Measurements from ENCODE around the gene TWNK. TPM values are rescaled to one million over a fixed set of nuclear protein-coding genes. Genes with fewer than 3 reads are reported as not detected.

Gene TWNK
- total and polyA plus RNA-seq, 5 experiments from 2014 or later: 5.3 to 18.2 (median 17.0) TPM

DNA sequence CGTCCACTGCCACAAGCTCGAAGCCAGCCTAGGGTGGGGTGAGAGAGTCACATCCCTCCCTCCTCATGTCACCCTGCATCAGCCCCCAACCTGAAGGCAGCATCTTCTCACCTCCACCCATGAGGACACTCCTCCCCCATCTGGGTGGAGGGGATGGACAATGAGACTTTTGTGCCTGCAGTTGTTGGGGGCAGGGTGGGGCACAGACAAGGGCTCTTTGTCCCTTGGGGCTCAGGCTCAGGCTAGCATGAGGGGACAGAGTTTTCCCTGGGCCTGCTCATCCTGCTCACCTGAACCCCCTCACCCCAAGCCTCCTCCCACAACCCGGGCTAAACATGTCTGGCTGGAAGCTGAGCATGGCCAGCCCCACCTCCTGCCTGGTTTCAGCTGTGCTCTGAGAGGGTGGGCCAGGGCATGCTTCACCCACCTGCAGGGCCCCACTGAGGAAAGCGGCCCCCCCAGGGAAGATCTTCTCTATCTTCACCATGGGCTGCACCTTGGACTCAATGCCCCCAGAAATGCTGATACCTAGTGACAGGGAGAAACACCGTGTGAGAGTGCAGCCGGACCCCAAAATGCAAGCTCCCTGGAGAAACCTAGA, 21.6 kb downstream of the TWNK start:
- no peak for ATAC-seq
- Mint-ChIP-seq H3K27ac (peak overlapping the region in 1 of 10 donors; percentile 40), H3K4me3 (no peak overlapping the region), H3K4me1 (peaks cover 7 to 11% (median 10%) of the 10 kb centered on the region in 4 donors), H3K9me3 (no peaks in the 10 kb centered on the region), H3K36me3 (peaks cover 0 to 7% (median 0%) of the 10 kb centered on the region in 3 donors), H3K27me3 (peaks cover 0 to 11% (median 3%) of the 10 kb centered on the region in 5 donors)
- POLR2A ChIA-PET: no interaction called here
- DNase-seq: no peak

DNA sequence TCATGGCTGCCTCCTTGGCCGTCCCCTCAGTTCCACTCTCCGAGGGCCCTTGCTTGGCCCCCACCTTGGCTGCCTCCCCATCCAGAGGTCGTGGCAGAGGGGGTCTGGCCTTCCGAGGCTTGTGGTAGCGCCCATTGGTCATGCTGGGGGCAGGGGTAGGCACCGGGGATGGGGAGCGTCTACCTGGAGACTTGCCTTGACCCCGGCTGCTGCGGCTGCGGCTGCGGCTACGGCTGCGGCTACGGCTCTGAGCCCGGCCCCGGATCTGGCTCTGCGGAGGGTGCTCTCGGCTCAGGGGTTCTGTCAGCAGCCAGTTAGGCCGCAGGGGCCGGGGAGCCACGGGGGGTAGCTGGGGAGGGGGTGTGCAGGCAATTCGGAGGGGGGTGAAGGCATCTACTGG, 23.0 kb downstream of the TWNK start:
- Mint-ChIP-seq H3K4me1 (peaks cover 12 to 19% (median 15%) of the 10 kb centered on the region in 4 donors), H3K27ac (no peak overlapping the region), H3K36me3 (peaks cover 0 to 3% (median 0%) of the 10 kb centered on the region in 3 donors), H3K4me3 (no peak overlapping the region), H3K9me3 (no peaks in the 10 kb centered on the region), H3K27me3 (peaks cover 0 to 25% (median 13%) of the 10 kb centered on the region in 5 donors)
- POLR2A ChIA-PET: no interaction called here
- ATAC-seq (no peak), DNase-seq (no peak)

GRCh38 chr10:101011517-101012423, 24.4 kb downstream of the TWNK start:
- Mint-ChIP-seq H3K9me3 (no peaks in the 10 kb centered on the region), H3K4me3 (no peak overlapping the region)
- POLR2A ChIA-PET: interaction anchor here (0.8 to 1.5 kb wide), 3 partner anchors 12 to 25 kb away, joined by 3 to 4 read pairs (median 4); partner anchors contain the start of genes LZTS2, MRPL43 and TWNK

GRCh38 chr10:101012525-101013364, 25.4 kb downstream of the TWNK start:
- POLR2A ChIA-PET: interaction anchor here (1.5 kb wide), 1 partner anchor 13 kb away, joined by 4 read pairs; the partner anchor contains the start of gene LZTS2
- DNase-seq (peak; percentile 52 to 88 (median 68)), ATAC-seq (peak; percentile 92 to 93)
- Mint-ChIP-seq H3K27me3 (peaks cover 4 to 49% (median 31%) of the 10 kb centered on the region in 5 donors), H3K27ac (peak overlapping the region in 3 of 10 donors; percentile 9 to 61 (median 29)), H3K9me3 (no peaks in the 10 kb centered on the region), H3K36me3 (no peaks in the 10 kb centered on the region), H3K4me3 (no peak overlapping the region), H3K4me1 (peaks cover 12 to 19% (median 16%) of the 10 kb centered on the region in 4 donors)

More at GRCh38 chr10:101011517-101012423, 24.4 kb downstream of the TWNK start:
- DNase-seq (no peak), ATAC-seq (no peak)
- peaks cover 12 to 19% (median 16%) of the 10 kb centered on the region in 4 donors for H3K4me1 Mint-ChIP-seq
- no peaks in the 10 kb centered on the region for H3K36me3 Mint-ChIP-seq
- H3K27me3 Mint-ChIP-seq: peaks cover 0 to 39% (median 25%) of the 10 kb centered on the region in 5 donors
- no peak overlapping the region for H3K27ac Mint-ChIP-seq

DNA sequence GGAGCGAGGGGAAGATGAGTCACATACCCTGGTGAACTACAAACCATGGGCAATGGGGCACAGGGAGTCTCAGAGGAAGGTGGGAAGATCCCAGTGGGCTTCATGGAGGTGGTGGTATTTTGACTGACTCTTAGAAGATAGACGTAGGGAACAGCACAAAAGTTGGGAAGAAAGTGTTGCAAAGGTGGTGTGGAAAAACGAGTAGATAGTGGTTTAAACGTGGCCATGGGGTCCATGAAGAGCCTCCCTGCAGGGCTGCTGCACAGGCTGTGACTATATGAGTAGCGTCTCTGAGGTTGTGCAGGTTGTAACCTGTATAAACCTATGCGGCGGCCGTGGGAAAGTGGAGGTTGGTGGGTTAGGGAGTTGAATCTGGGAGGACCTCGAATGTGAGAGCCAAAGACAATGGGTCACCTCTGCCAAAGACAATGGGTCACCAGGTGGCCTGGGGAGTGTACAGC, 26.1 kb downstream of the TWNK start:
- H3K36me3 Mint-ChIP-seq: no peaks in the 10 kb centered on the region
- H3K9me3 Mint-ChIP-seq: no peaks in the 10 kb centered on the region
- no peak for ATAC-seq
- H3K4me1 Mint-ChIP-seq: peaks cover 13 to 22% (median 17%) of the 10 kb centered on the region in 4 donors
- DNase-seq: no peak
- H3K27me3 Mint-ChIP-seq: peaks cover 4 to 55% (median 33%) of the 10 kb centered on the region in 5 donors
- peak overlapping the region in 3 of 10 donors; percentile 9 to 61 (median 29) for H3K27ac Mint-ChIP-seq
- POLR2A ChIA-PET: interaction anchor here (0.7 to 4.7 kb wide), 4 partner anchors 14 to 1411 kb away, joined by 3 to 36 read pairs (median 4); partner anchors contain the start of gene LZTS2
- no peak overlapping the region for H3K4me3 Mint-ChIP-seq

GRCh38 chr10:101014230-101014884, 27.0 kb downstream of the TWNK start:
- POLR2A ChIA-PET: interaction anchor here (0.7 to 4.7 kb wide), 6 partner anchors 11 to 1410 kb away, joined by 3 to 36 read pairs (median 4); partner anchors contain the start of genes LZTS2, PDZD7 and SFXN3
- H3K4me3 Mint-ChIP-seq: no peak overlapping the region
- H3K9me3 Mint-ChIP-seq: no peaks in the 10 kb centered on the region
- peaks cover 4 to 65% (median 37%) of the 10 kb centered on the region in 5 donors for H3K27me3 Mint-ChIP-seq
- peak; percentile 47 to 59 for ATAC-seq
- no peaks in the 10 kb centered on the region for H3K36me3 Mint-ChIP-seq
- peak; percentile 54 to 86 (median 74) for DNase-seq
- H3K27ac Mint-ChIP-seq: peak overlapping the region in 3 of 10 donors; percentile 27 to 82 (median 51)
- peaks cover 15 to 24% (median 18%) of the 10 kb centered on the region in 4 donors for H3K4me1 Mint-ChIP-seq

DNA sequence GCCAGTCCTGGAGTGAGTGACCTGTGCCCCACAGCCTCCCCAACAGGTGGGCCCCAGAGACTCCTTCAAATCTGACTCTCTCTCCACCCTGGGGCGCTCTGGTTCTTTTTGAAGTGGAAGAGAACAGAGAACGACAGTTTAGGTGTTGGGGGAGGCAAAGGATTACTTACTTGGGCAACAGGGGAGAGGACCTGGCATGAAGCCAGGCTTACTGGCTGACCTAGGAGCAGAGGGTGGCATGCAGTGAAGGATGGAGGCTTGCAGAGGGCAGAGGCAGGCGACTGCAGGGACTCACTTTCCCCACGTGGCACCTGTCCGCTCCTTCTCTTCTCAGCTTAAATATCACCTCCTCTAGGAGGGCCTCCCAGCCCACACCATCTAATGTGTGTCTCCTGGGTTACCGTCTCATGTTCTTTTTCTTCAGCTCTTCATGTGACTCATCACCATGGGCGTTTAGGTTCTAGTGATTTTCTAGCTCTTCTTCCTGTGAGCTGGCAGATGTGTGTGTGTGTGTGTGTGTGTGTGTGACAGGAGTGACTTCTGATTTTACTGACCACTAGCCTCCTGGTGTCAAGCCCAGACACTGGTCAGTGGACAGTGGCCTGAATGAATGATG, 27.7 kb downstream of the TWNK start:
- POLR2A ChIA-PET: interaction anchor here (0.7 to 4.7 kb wide), 3 partner anchors 12 to 17 kb away, joined by 3 to 36 read pairs (median 4); partner anchors contain the start of genes LZTS2, PDZD7 and SFXN3

GRCh38 chr10:101015582-101015973, 28.2 kb downstream of the TWNK start:
- Mint-ChIP-seq H3K4me3 (no peak overlapping the region), H3K9me3 (no peaks in the 10 kb centered on the region), H3K27me3 (peaks cover 5 to 75% (median 44%) of the 10 kb centered on the region in 5 donors), H3K27ac (no peak overlapping the region), H3K36me3 (no peaks in the 10 kb centered on the region), H3K4me1 (peaks cover 15 to 24% (median 20%) of the 10 kb centered on the region in 4 donors)
- ATAC-seq: no peak
- POLR2A ChIA-PET: interaction anchor here (1.3 to 4.7 kb wide), 2 partner anchors 10 to 17 kb away, joined by 4 to 36 read pairs; partner anchors contain the start of gene LZTS2
- DNase-seq: no peak

More for the DNA sequence above, 27.7 kb downstream of the TWNK start:
- Mint-ChIP-seq H3K4me1 (peaks cover 15 to 24% (median 20%) of the 10 kb centered on the region in 4 donors), H3K36me3 (no peaks in the 10 kb centered on the region), H3K4me3 (no peak overlapping the region), H3K9me3 (no peaks in the 10 kb centered on the region), H3K27ac (no peak overlapping the region), H3K27me3 (peaks cover 5 to 71% (median 40%) of the 10 kb centered on the region in 5 donors)
- DNase-seq: no peak
- no peak for ATAC-seq

GRCh38 chr10:101016814-101017213, 29.5 kb downstream of the TWNK start:
- ATAC-seq (no peak), DNase-seq (no peak)
- POLR2A ChIA-PET: interaction anchor here (1.3 to 4.7 kb wide), 3 partner anchors 11 to 19 kb away, joined by 4 to 36 read pairs (median 15); partner anchors contain the start of genes LZTS2, PDZD7 and SFXN3
- Mint-ChIP-seq H3K27me3 (peaks cover 8 to 86% (median 50%) of the 10 kb centered on the region in 5 donors), H3K9me3 (no peaks in the 10 kb centered on the region), H3K36me3 (no peaks in the 10 kb centered on the region), H3K4me3 (no peak overlapping the region), H3K4me1 (peaks cover 15 to 24% (median 20%) of the 10 kb centered on the region in 4 donors), H3K27ac (no peak overlapping the region)

DNA sequence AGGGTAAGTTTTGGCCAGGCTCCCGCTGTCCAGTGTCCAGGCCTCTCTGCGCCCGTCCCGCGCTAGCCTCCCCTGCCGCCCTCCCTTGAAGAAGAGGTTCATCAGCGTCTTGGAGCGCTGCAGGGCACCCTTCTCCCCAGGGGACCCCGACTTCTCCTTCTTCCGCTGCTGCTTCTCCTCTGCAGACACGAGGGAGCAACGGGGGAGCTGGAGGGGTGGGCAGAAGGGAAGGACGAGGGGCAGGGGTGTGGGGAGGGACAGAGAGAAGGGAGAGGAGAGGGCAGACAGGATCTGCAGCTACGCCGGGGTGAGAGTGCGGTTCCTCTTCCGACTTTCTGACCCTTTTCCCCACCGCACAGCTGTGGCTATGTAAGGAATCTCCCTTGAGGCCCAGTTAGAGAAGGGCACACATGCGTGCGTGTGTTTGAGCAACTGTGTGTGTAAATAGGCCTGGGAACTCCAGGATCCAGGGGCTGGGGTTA, 30.8 kb downstream of the TWNK start:
- POLR2A ChIA-PET: interaction anchor here (1.1 to 4.7 kb wide), 4 partner anchors 13 to 25 kb away, joined by 3 to 36 read pairs (median 10); partner anchors contain the start of genes LZTS2, PDZD7 and SFXN3
- Mint-ChIP-seq H3K36me3 (no peaks in the 10 kb centered on the region), H3K4me3 (peak overlapping the region in 1 of 10 donors; percentile 24), H3K27ac (peak overlapping the region in 1 of 10 donors; percentile 43), H3K4me1 (peaks cover 10 to 18% (median 15%) of the 10 kb centered on the region in 4 donors), H3K27me3 (peaks cover 8 to 88% (median 52%) of the 10 kb centered on the region in 5 donors), H3K9me3 (no peaks in the 10 kb centered on the region)
- DNase-seq: no peak
- no peak for ATAC-seq
